WTC11 (cell line): ENCODE measurements around the gene UBQLN3. TPM values are rescaled to one million over a fixed set of nuclear protein-coding genes. Genes with fewer than 3 reads are reported as not detected.

Experiments
- ATAC-seq: fragments of 200-7000 bp; cut with Tn5 transposase; 2 replicates; pipeline ENCODE4 v1.10.0; 2021; ENCODE audit warnings: mild to moderate bottlenecking, moderate library complexity
- CTCF ChIA-PET: fragments of 300-600 bp; sonication (Branson Sonifier 250); formaldehyde crosslinking; loops from one replicate; lab custom pipeline; 2021; ENCODE audit warnings: antibody characterized with exemption; lab: Charles Lee
- POLR2A ChIA-PET: fragments of 350-600 bp; sonication (Branson Sonifier 250); formaldehyde crosslinking; loops from one replicate; lab custom pipeline; 2021; ENCODE audit warnings: antibody characterized with exemption; lab: Charles Lee
- DNase-seq: peaks from one replicate; pipeline ENCODE4 v3.0.0; 2021; ENCODE audit warnings: low spot score
- H3K27ac Mint-ChIP-seq: 2 replicates; pipeline ENCODE4 v1.8.0; 2021; ENCODE audit warnings: mixed read lengths
- H3K27me3 Mint-ChIP-seq: 2 replicates; pipeline ENCODE4 v1.8.0; 2021; ENCODE audit warnings: low read depth, mild to moderate bottlenecking, moderate library complexity, mixed read lengths
- H3K36me3 Mint-ChIP-seq: 2 replicates; pipeline ENCODE4 v1.8.0; 2021; ENCODE audit warnings: mixed read lengths
- H3K4me1 Mint-ChIP-seq: 2 replicates; pipeline ENCODE4 v1.8.0; 2022; ENCODE audit warnings: mixed read lengths
- H3K4me3 Mint-ChIP-seq: 2 replicates; pipeline ENCODE4 v1.8.0; 2021; ENCODE audit warnings: mild to moderate bottlenecking, moderate library complexity, mixed read lengths
- H3K9me3 Mint-ChIP-seq: 2 replicates; pipeline ENCODE4 v1.8.0; 2021; ENCODE audit warnings: mixed read lengths
- FOXJ3 ChIP-seq: sonication (generic); formaldehyde crosslinking; IDR thresholded peaks from 2 replicates; pipeline ENCODE4 v1.9.0; 2021; ENCODE audit warnings: missing genetic modification reagents, mild to moderate bottlenecking, borderline replicate concordance
- GRHL2 ChIP-seq: fragments of 250-450 bp; sonication (Bioruptor Pico); IDR thresholded peaks from 2 replicates; pipeline ENCODE4 v1.8.0; 2022; ENCODE audit warnings: mild to moderate bottlenecking, moderate library complexity; ENCODE audit not compliant: insufficient replicate concordance, severe bottlenecking
- HMGA2 ChIP-seq: fragments of 250-450 bp; sonication (Bioruptor Pico); IDR thresholded peaks from 2 replicates; pipeline ENCODE4 v1.4.0; 2021; ENCODE audit warnings: mild to moderate bottlenecking, moderate library complexity
- MYBL2 ChIP-seq: sonication (generic); formaldehyde crosslinking; IDR thresholded peaks from 2 replicates; pipeline ENCODE4 v1.8.1; 2023; ENCODE audit warnings: mild to moderate bottlenecking, moderate library complexity, missing genetic modification reagents
- NFYB ChIP-seq: sonication (generic); formaldehyde crosslinking; conservative IDR thresholded peaks from 2 replicates; pipeline ENCODE4 v1.8.0; 2022; ENCODE audit warnings: low read depth, missing genetic modification reagents
- NR2C2 ChIP-seq: sonication (generic); formaldehyde crosslinking; IDR thresholded peaks from 2 replicates; pipeline ENCODE4 v1.8.0; 2022; ENCODE audit warnings: mild to moderate bottlenecking, missing genetic modification reagents
- RELA ChIP-seq: sonication (generic); formaldehyde crosslinking; IDR thresholded peaks from 2 replicates; pipeline ENCODE4 v1.8.1; 2022; ENCODE audit warnings: missing genetic modification reagents, mild to moderate bottlenecking, borderline replicate concordance
- RORB ChIP-seq: fragments of 250-450 bp; sonication (Bioruptor Pico); IDR thresholded peaks from 2 replicates; pipeline ENCODE4 v1.9.0; 2021; ENCODE audit warnings: mild to moderate bottlenecking
- ZNF671 ChIP-seq: fragments of 250-450 bp; sonication (Bioruptor Pico); IDR thresholded peaks from 2 replicates; pipeline ENCODE4 v1.8.0; 2021; ENCODE audit warnings: mild to moderate bottlenecking
- total RNA-seq: library from RNA; stranded (reverse); gene quantifications from 3 replicates; pipeline ENCODE4 v1.2.3, GENCODE V29; 2021
- TF ChIP-seq, protein P1 (sequence below): fragments of 250-450 bp; sonication (Bioruptor Pico); IDR thresholded peaks from 2 replicates; pipeline ENCODE4 v1.9.0; 2021; ENCODE audit warnings: mild to moderate bottlenecking
- TF ChIP-seq, protein P2 (sequence below): sonication (generic); formaldehyde crosslinking; IDR thresholded peaks from 2 replicates; pipeline ENCODE4 v1.8.0; 2022; ENCODE audit warnings: missing genetic modification reagents
- TF ChIP-seq, protein P3 (sequence below): sonication (generic); formaldehyde crosslinking; IDR thresholded peaks from 2 replicates; pipeline ENCODE4 v1.8.0; 2023; ENCODE audit warnings: mild to moderate bottlenecking, missing genetic modification reagents
- TF ChIP-seq, protein P4 (sequence below): fragments of 250-450 bp; sonication (Bioruptor Pico); IDR thresholded peaks from 2 replicates; pipeline ENCODE4 v1.9.0; 2021; ENCODE audit warnings: moderate library complexity, mild to moderate bottlenecking, inconsistent platforms, borderline replicate concordance
- TF ChIP-seq, protein P5 (sequence below): sonication (generic); formaldehyde crosslinking; IDR thresholded peaks from 2 replicates; pipeline ENCODE4 v1.8.1; 2022; ENCODE audit warnings: low read depth, mild to moderate bottlenecking, moderate library complexity, missing genetic modification reagents, borderline replicate concordance
- TF ChIP-seq, protein P6 (sequence below): sonication (generic); formaldehyde crosslinking; IDR thresholded peaks from 2 replicates; pipeline ENCODE4 v1.8.1; 2023; ENCODE audit warnings: mild to moderate bottlenecking, missing genetic modification reagents
- TF ChIP-seq, protein P7 (sequence below): fragments of 200-600 bp; IDR thresholded peaks from 2 replicates; pipeline ENCODE4 v1.8.0; 2022; ENCODE audit warnings: antibody characterized with exemption
- TF ChIP-seq, protein P8 (sequence below): fragments of 250-450 bp; sonication (Bioruptor Pico); IDR thresholded peaks from 2 replicates; pipeline ENCODE4 v1.8.0; 2021; ENCODE audit warnings: mild to moderate bottlenecking

The UBQLN3 gene
- total RNA-seq, 1 experiment from 2014 or later: not detected

DNA sequence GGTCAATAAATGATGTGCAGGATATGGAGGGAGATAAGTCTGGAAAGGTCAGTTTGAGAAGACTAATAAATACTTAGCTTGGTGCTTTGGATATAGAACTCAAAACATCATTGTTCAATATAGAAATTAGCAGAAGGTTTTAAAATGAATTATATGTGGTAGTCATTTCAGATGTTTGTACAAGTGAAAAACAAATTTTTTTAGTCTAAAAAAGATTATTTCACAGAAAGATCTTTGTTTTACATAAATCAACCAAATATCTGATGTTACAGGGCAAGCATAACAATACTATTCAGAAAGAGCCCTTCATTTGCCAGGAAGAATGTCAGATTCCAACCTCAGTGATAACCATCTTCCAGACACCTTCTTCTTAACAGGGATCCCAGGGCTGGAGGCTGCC lies 21.4 kb downstream of the UBQLN3 start, which contains the start of gene OR52D1 (continued):
- TF ChIP-seq, protein P1, sequence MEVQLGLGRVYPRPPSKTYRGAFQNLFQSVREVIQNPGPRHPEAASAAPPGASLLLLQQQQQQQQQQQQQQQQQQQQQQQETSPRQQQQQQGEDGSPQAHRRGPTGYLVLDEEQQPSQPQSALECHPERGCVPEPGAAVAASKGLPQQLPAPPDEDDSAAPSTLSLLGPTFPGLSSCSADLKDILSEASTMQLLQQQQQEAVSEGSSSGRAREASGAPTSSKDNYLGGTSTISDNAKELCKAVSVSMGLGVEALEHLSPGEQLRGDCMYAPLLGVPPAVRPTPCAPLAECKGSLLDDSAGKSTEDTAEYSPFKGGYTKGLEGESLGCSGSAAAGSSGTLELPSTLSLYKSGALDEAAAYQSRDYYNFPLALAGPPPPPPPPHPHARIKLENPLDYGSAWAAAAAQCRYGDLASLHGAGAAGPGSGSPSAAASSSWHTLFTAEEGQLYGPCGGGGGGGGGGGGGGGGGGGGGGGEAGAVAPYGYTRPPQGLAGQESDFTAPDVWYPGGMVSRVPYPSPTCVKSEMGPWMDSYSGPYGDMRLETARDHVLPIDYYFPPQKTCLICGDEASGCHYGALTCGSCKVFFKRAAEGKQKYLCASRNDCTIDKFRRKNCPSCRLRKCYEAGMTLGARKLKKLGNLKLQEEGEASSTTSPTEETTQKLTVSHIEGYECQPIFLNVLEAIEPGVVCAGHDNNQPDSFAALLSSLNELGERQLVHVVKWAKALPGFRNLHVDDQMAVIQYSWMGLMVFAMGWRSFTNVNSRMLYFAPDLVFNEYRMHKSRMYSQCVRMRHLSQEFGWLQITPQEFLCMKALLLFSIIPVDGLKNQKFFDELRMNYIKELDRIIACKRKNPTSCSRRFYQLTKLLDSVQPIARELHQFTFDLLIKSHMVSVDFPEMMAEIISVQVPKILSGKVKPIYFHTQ (CRISPR knock-in tag): no peak

DNA sequence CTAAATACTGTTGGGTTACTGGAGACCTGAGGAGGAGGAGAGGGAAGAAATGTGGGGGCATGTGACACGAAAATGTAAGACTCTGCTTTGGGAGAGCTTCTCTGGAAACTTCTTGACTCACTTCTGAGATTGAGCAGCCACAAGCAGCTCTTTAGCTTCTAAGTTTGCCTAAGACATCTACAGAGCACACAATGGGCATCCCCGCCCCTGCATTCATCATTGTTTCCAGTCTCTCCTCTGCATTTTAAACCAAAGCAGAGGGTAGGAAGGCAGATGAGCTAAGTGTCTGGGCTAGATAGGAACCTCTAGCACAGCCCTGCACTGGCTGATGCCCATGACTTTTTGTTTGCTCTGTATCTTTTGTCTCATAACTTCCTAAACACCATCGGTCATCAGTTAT lies 23.3 kb downstream of the UBQLN3 start:
- H3K4me3 Mint-ChIP-seq: no peak overlapping the region
- DNase-seq (no peak), ATAC-seq (no peak)
- no peaks in the 10 kb centered on the region for H3K4me1 Mint-ChIP-seq
- ChIA-PET POLR2A (interaction anchor here (0.5 kb wide), 1 partner anchor 323 kb away, joined by 3 read pairs; no protein-coding TSS in a partner anchor), CTCF (interaction anchor here (1.0 kb wide), 1 partner anchor 10 kb away, joined by 4 read pairs; no protein-coding TSS in a partner anchor)
- no peaks in the 10 kb centered on the region for H3K36me3 Mint-ChIP-seq
- H3K27ac Mint-ChIP-seq: no peak overlapping the region
- H3K9me3 Mint-ChIP-seq: no peaks in the 10 kb centered on the region
- no peaks in the 10 kb centered on the region; the same call in 1 of the 2 replicates for H3K27me3 Mint-ChIP-seq
- TF ChIP-seq, protein P2, sequence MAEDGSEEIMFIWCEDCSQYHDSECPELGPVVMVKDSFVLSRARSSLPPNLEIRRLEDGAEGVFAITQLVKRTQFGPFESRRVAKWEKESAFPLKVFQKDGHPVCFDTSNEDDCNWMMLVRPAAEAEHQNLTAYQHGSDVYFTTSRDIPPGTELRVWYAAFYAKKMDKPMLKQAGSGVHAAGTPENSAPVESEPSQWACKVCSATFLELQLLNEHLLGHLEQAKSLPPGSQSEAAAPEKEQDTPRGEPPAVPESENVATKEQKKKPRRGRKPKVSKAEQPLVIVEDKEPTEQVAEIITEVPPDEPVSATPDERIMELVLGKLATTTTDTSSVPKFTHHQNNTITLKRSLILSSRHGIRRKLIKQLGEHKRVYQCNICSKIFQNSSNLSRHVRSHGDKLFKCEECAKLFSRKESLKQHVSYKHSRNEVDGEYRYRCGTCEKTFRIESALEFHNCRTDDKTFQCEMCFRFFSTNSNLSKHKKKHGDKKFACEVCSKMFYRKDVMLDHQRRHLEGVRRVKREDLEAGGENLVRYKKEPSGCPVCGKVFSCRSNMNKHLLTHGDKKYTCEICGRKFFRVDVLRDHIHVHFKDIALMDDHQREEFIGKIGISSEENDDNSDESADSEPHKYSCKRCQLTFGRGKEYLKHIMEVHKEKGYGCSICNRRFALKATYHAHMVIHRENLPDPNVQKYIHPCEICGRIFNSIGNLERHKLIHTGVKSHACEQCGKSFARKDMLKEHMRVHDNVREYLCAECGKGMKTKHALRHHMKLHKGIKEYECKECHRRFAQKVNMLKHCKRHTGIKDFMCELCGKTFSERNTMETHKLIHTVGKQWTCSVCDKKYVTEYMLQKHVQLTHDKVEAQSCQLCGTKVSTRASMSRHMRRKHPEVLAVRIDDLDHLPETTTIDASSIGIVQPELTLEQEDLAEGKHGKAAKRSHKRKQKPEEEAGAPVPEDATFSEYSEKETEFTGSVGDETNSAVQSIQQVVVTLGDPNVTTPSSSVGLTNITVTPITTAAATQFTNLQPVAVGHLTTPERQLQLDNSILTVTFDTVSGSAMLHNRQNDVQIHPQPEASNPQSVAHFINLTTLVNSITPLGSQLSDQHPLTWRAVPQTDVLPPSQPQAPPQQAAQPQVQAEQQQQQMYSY (CRISPR knock-in tag): no peak
- TF ChIP-seq, protein P3, sequence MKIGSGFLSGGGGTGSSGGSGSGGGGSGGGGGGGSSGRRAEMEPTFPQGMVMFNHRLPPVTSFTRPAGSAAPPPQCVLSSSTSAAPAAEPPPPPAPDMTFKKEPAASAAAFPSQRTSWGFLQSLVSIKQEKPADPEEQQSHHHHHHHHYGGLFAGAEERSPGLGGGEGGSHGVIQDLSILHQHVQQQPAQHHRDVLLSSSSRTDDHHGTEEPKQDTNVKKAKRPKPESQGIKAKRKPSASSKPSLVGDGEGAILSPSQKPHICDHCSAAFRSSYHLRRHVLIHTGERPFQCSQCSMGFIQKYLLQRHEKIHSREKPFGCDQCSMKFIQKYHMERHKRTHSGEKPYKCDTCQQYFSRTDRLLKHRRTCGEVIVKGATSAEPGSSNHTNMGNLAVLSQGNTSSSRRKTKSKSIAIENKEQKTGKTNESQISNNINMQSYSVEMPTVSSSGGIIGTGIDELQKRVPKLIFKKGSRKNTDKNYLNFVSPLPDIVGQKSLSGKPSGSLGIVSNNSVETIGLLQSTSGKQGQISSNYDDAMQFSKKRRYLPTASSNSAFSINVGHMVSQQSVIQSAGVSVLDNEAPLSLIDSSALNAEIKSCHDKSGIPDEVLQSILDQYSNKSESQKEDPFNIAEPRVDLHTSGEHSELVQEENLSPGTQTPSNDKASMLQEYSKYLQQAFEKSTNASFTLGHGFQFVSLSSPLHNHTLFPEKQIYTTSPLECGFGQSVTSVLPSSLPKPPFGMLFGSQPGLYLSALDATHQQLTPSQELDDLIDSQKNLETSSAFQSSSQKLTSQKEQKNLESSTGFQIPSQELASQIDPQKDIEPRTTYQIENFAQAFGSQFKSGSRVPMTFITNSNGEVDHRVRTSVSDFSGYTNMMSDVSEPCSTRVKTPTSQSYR (CRISPR knock-in tag): no peak
- TF ChIP-seq, protein P4, sequence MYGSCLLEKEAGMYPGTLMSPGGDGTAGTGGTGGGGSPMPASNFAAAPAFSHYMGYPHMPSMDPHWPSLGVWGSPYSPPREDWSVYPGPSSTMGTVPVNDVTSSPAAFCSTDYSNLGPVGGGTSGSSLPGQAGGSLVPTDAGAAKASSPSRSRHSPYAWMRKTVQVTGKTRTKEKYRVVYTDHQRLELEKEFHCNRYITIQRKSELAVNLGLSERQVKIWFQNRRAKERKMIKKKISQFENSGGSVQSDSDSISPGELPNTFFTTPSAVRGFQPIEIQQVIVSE (CRISPR knock-in tag): no peak
- no peak for TF ChIP-seq NR2C2 (CRISPR knock-in tag)
- TF ChIP-seq, protein P5, sequence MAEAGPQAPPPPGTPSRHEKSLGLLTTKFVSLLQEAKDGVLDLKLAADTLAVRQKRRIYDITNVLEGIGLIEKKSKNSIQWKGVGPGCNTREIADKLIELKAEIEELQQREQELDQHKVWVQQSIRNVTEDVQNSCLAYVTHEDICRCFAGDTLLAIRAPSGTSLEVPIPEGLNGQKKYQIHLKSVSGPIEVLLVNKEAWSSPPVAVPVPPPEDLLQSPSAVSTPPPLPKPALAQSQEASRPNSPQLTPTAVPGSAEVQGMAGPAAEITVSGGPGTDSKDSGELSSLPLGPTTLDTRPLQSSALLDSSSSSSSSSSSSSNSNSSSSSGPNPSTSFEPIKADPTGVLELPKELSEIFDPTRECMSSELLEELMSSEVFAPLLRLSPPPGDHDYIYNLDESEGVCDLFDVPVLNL (CRISPR knock-in tag): no peak
- TF ChIP-seq FOXJ3 (CRISPR knock-in tag): no peak
- no peak for TF ChIP-seq GRHL2 (CRISPR knock-in tag)
- TF ChIP-seq, protein P6, sequence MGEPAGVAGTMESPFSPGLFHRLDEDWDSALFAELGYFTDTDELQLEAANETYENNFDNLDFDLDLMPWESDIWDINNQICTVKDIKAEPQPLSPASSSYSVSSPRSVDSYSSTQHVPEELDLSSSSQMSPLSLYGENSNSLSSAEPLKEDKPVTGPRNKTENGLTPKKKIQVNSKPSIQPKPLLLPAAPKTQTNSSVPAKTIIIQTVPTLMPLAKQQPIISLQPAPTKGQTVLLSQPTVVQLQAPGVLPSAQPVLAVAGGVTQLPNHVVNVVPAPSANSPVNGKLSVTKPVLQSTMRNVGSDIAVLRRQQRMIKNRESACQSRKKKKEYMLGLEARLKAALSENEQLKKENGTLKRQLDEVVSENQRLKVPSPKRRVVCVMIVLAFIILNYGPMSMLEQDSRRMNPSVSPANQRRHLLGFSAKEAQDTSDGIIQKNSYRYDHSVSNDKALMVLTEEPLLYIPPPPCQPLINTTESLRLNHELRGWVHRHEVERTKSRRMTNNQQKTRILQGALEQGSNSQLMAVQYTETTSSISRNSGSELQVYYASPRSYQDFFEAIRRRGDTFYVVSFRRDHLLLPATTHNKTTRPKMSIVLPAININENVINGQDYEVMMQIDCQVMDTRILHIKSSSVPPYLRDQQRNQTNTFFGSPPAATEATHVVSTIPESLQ: no peak
- TF ChIP-seq RORB (CRISPR knock-in tag): no peak
- no peak for TF ChIP-seq MYBL2 (CRISPR knock-in tag)
- TF ChIP-seq, protein P7, sequence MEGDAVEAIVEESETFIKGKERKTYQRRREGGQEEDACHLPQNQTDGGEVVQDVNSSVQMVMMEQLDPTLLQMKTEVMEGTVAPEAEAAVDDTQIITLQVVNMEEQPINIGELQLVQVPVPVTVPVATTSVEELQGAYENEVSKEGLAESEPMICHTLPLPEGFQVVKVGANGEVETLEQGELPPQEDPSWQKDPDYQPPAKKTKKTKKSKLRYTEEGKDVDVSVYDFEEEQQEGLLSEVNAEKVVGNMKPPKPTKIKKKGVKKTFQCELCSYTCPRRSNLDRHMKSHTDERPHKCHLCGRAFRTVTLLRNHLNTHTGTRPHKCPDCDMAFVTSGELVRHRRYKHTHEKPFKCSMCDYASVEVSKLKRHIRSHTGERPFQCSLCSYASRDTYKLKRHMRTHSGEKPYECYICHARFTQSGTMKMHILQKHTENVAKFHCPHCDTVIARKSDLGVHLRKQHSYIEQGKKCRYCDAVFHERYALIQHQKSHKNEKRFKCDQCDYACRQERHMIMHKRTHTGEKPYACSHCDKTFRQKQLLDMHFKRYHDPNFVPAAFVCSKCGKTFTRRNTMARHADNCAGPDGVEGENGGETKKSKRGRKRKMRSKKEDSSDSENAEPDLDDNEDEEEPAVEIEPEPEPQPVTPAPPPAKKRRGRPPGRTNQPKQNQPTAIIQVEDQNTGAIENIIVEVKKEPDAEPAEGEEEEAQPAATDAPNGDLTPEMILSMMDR: no peak
- TF ChIP-seq HMGA2: no peak
- TF ChIP-seq ZNF671 (CRISPR knock-in tag): no peak
- no peak for TF ChIP-seq RELA (CRISPR knock-in tag)
- TF ChIP-seq NFYB (CRISPR knock-in tag): no peak
- TF ChIP-seq, protein P8, sequence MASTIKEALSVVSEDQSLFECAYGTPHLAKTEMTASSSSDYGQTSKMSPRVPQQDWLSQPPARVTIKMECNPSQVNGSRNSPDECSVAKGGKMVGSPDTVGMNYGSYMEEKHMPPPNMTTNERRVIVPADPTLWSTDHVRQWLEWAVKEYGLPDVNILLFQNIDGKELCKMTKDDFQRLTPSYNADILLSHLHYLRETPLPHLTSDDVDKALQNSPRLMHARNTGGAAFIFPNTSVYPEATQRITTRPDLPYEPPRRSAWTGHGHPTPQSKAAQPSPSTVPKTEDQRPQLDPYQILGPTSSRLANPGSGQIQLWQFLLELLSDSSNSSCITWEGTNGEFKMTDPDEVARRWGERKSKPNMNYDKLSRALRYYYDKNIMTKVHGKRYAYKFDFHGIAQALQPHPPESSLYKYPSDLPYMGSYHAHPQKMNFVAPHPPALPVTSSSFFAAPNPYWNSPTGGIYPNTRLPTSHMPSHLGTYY: no peak
